HEK293 (cell line): ENCODE results near the gene ZFHX3.

Experiments used
- CTCF ChIA-PET: fragments of 350-600 bp; formaldehyde crosslinking; extraction: SDS; loops from one replicate; lab custom pipeline; 2021; ENCODE audit warnings: antibody characterized with exemption; lab: Yijun Ruan, JAX
- POLR2A ChIA-PET: fragments of 300-600 bp; formaldehyde crosslinking; extraction: SDS; loops from one replicate; lab custom pipeline; 2020; ENCODE audit warnings: antibody characterized with exemption, inconsistent platforms; lab: Yijun Ruan, JAX
- H3K27ac ChIP-seq: fragments of 200-500 bp; sonication (Bioruptor generic); 2 replicates; pipeline ENCODE4 v1.5.1; 2014; ENCODE audit warnings: low read depth, low read length, control low read depth, inconsistent platforms; ENCODE audit errors: extremely low read depth
- H3K36me3 ChIP-seq, 2 experiments: fragments of 200-500 bp in 1 of 2; sonication (Bioruptor generic) in 1 of 2; 1 replicate in 1 of 2; 2 replicates in 1 of 2; pipeline ENCODE4 v1.5.1; 2014 to 2017; ENCODE audit warnings: inconsistent platforms in 2 of 2, low read length in 2 of 2; ENCODE audit not compliant: control insufficient read depth in 2 of 2, insufficient read depth in 1 of 2
- H3K4me1 ChIP-seq: fragments of 200-500 bp; sonication (Bioruptor generic); 2 replicates; pipeline ENCODE4 v1.5.1; 2014; ENCODE audit warnings: mild to moderate bottlenecking, low read length, inconsistent platforms; ENCODE audit not compliant: control insufficient read depth, insufficient read depth
- H3K4me3 ChIP-seq: 2 replicates; pipeline ENCODE4 v1.5.1; 2011; ENCODE audit warnings: low read depth, mild to moderate bottlenecking, control low read depth, low read length, moderate library complexity
- H3K9me3 ChIP-seq: fragments of 200-500 bp; sonication (Bioruptor generic); 2 replicates; pipeline ENCODE4 v1.5.1; 2014; ENCODE audit warnings: low read depth, low read length, inconsistent platforms; ENCODE audit not compliant: control insufficient read depth, insufficient read depth
- EGR2 ChIP-seq: fragments of 450-650 bp; formaldehyde crosslinking; IDR thresholded peaks from 2 replicates; pipeline ENCODE4 v1.5.1; 2016; ENCODE audit warnings: low read depth, missing biosample characterization, missing genetic modification characterization
- KLF1 ChIP-seq: fragments of 450-650 bp; formaldehyde crosslinking; IDR thresholded peaks from 2 replicates; pipeline ENCODE4 v1.5.1; 2016; ENCODE audit warnings: missing biosample characterization, missing genetic modification characterization
- SALL2 ChIP-seq: fragments of 450-650 bp; formaldehyde crosslinking; IDR thresholded peaks from 2 replicates; pipeline ENCODE4 v1.5.0; 2017; ENCODE audit warnings: missing biosample characterization, mild to moderate bottlenecking, missing genetic modification characterization, borderline replicate concordance
- SP3 ChIP-seq: fragments of 450-650 bp; formaldehyde crosslinking; IDR thresholded peaks from 2 replicates; pipeline ENCODE4 v1.5.1; 2016; ENCODE audit warnings: missing biosample characterization, missing genetic modification characterization
- ZEB2 ChIP-seq: fragments of 450-650 bp; formaldehyde crosslinking; IDR thresholded peaks from 2 replicates; pipeline ENCODE4 v1.5.1; 2016; ENCODE audit warnings: missing biosample characterization, missing genetic modification characterization
- ZNF114 ChIP-seq: fragments of 450-650 bp; formaldehyde crosslinking; IDR thresholded peaks from 2 replicates; pipeline ENCODE4 v1.5.0; 2017; ENCODE audit warnings: missing biosample characterization, missing genetic modification characterization
- ZNF146 ChIP-seq: fragments of 450-650 bp; formaldehyde crosslinking; IDR thresholded peaks from 2 replicates; pipeline ENCODE4 v1.5.1; 2016; ENCODE audit warnings: missing biosample characterization, missing genetic modification characterization
- ZNF175 ChIP-seq: fragments of 450-650 bp; formaldehyde crosslinking; IDR thresholded peaks from 2 replicates; pipeline ENCODE4 v1.5.1; 2016; ENCODE audit warnings: missing biosample characterization, missing genetic modification characterization
- ZNF394 ChIP-seq: fragments of 450-650 bp; formaldehyde crosslinking; IDR thresholded peaks from 2 replicates; pipeline ENCODE4 v1.5.1; 2016; ENCODE audit warnings: missing biosample characterization, missing genetic modification characterization, mild to moderate bottlenecking, moderate library complexity, borderline replicate concordance
- ZNF48 ChIP-seq: fragments of 450-650 bp; formaldehyde crosslinking; IDR thresholded peaks from 2 replicates; pipeline ENCODE4 v1.5.1; 2016; ENCODE audit warnings: missing biosample characterization, missing genetic modification characterization
- ZNF561 ChIP-seq: fragments of 450-650 bp; IDR thresholded peaks from 2 replicates; pipeline ENCODE4 v1.5.1; 2018; ENCODE audit warnings: missing biosample characterization, missing genetic modification characterization, borderline replicate concordance
- ZNF571 ChIP-seq: fragments of 450-650 bp; formaldehyde crosslinking; IDR thresholded peaks from 2 replicates; pipeline ENCODE4 v1.5.0; 2017; ENCODE audit warnings: missing biosample characterization, missing genetic modification characterization
- ZNF623 ChIP-seq: fragments of 450-650 bp; formaldehyde crosslinking; IDR thresholded peaks from 2 replicates; pipeline ENCODE4 v1.5.1; 2016; ENCODE audit warnings: missing biosample characterization, missing genetic modification characterization
- ZNF654 ChIP-seq: fragments of 450-650 bp; formaldehyde crosslinking; IDR thresholded peaks from 2 replicates; pipeline ENCODE4 v1.5.1; 2016; ENCODE audit warnings: low read depth, missing biosample characterization, missing genetic modification characterization
- ZNF658 ChIP-seq: fragments of 450-650 bp; formaldehyde crosslinking; IDR thresholded peaks from 2 replicates; pipeline ENCODE4; 2016; ENCODE audit warnings: missing biosample characterization, missing genetic modification characterization
- ZNF792 ChIP-seq: fragments of 450-650 bp; formaldehyde crosslinking; IDR thresholded peaks from 2 replicates; pipeline ENCODE4 v1.5.1; 2016; ENCODE audit warnings: missing biosample characterization, missing genetic modification characterization
- ZNF830 ChIP-seq: fragments of 450-650 bp; IDR thresholded peaks from 2 replicates; pipeline ENCODE4 v1.5.0; 2018; ENCODE audit warnings: missing biosample characterization, missing genetic modification characterization, low read depth, mild to moderate bottlenecking, moderate library complexity
- TF ChIP-seq, protein P1 (sequence below): fragments of 450-650 bp; formaldehyde crosslinking; IDR thresholded peaks from 2 replicates; pipeline ENCODE4 v1.5.1; 2016; ENCODE audit warnings: missing biosample characterization, missing genetic modification characterization
- TF ChIP-seq, protein P2 (sequence below): fragments of 450-650 bp; formaldehyde crosslinking; IDR thresholded peaks from 2 replicates; pipeline ENCODE4 v1.5.1; 2016; ENCODE audit warnings: missing biosample characterization, missing genetic modification characterization
- TF ChIP-seq, protein P3 (sequence below): fragments of 450-650 bp; formaldehyde crosslinking; IDR thresholded peaks from 2 replicates; pipeline ENCODE4 v1.5.1; 2016; ENCODE audit warnings: missing biosample characterization, missing genetic modification characterization

ZFHX3 gene

DNA sequence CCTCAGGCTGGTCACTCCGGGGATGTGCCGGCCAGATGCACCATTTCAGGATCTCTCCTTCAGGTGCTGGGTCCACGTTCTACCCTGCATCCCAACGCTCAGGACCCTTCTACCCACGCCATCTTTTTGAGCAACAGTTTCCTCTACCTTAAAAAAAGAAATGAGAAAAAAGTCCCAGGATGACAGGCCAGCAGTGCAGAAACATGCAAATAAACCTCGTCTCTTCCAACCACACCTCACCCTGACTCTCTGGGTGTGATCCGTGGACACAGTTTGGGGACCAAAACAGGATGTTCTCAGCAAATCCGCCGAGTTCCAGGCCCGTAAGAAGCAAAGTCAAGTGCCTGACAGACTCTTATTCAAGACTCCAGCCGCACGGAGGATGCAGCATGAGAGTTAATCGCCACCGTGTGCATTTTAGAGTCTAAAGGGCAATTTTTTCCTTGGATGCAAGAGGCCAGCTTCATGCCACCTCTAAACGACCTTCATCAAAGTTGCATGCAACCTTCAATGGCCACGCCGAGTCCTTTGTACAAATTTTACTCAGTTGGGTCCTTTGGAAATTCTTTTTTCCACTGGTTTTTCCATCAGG, 99.6 kb downstream of the ZFHX3 start:
- H3K4me3 ChIP-seq = no peak overlapping the region
- peaks cover 6 to 32% of the 10 kb centered on the region in 2 experiments; a peak in 2 of 3 replicates for H3K36me3 ChIP-seq
- no peak overlapping the region for H3K27ac ChIP-seq
- peaks cover 6% of the 10 kb centered on the region for H3K4me1 ChIP-seq
- H3K9me3 ChIP-seq = no peaks in the 10 kb centered on the region
- POLR2A ChIA-PET = no interaction called here
- TF ChIP-seq ZNF175 (tag by site-specific recombination) (no peak), KLF1 (no peak), ZNF146 (no peak), SALL2 (tag by site-specific recombination) (no peak), ZNF114 (no peak)
- TF ChIP-seq, protein P1, sequence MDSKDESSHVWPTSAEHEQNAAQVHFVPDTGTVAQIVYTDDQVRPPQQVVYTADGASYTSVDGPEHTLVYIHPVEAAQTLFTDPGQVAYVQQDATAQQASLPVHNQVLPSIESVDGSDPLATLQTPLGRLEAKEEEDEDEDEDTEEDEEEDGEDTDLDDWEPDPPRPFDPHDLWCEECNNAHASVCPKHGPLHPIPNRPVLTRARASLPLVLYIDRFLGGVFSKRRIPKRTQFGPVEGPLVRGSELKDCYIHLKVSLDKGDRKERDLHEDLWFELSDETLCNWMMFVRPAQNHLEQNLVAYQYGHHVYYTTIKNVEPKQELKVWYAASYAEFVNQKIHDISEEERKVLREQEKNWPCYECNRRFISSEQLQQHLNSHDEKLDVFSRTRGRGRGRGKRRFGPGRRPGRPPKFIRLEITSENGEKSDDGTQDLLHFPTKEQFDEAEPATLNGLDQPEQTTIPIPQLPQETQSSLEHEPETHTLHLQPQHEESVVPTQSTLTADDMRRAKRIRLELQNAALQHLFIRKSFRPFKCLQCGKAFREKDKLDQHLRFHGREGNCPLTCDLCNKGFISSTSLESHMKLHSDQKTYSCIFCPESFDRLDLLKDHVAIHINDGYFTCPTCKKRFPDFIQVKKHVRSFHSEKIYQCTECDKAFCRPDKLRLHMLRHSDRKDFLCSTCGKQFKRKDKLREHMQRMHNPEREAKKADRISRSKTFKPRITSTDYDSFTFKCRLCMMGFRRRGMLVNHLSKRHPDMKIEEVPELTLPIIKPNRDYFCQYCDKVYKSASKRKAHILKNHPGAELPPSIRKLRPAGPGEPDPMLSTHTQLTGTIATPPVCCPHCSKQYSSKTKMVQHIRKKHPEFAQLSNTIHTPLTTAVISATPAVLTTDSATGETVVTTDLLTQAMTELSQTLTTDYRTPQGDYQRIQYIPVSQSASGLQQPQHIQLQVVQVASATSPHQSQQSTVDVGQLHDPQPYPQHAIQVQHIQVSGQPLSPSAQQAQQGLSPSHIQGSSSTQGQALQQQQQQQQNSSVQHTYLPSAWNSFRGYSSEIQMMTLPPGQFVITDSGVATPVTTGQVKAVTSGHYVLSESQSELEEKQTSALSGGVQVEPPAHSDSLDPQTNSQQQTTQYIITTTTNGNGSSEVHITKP (tag by site-specific recombination) = no peak
- TF ChIP-seq, protein P2, sequence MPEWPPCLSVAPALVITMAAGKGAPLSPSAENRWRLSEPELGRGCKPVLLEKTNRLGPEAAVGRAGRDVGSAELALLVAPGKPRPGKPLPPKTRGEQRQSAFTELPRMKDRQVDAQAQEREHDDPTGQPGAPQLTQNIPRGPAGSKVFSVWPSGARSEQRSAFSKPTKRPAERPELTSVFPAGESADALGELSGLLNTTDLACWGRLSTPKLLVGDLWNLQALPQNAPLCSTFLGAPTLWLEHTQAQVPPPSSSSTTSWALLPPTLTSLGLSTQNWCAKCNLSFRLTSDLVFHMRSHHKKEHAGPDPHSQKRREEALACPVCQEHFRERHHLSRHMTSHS (tag by site-specific recombination) = no peak
- TF ChIP-seq, all 188 proteins: peak for 0
- CTCF ChIA-PET = interaction anchor here (0.5 kb wide), 1 partner anchor 20 kb away, joined by 3 read pairs; no protein-coding TSS in a partner anchor

DNA sequence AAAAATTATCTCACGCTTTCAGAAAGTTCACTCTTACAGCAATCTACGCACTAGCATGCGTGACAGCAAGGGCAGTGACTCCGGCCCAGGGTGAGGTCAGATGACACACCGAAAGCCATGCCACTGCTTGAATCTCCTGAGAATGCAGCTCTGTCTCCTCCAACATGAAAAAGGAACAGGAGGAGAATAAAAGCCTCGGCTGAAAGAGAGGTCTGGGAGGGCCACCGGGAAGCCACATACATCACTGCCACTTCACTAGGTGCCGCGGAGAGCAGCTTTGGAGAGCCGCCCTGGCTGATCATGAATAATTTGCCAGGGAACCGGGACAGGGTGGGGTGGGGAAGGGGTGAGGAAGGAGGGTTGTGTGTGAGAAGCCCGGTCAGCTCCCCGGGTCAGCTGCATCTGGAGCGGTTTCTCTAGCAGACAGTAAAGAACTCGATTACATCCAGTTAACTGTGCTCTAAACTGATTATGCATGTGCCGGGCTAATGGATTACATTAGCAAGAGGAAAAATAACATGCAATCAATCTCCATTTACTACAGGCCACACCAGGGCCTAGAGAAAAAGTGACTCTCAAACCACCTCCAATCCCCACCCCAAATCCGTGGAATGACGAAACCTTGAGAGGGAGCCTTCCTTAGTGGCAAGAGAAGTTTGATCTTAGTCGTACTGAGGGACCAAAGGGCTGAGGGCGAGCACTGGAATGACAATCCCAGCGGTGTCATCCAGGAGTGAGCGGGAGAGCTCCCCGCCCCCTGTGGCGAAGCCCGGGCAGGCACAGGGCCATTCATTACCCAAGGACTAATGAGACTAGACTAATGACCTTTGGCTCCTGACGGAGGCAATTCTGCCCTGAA, 100.3 kb downstream of the ZFHX3 start:
- POLR2A ChIA-PET = no interaction called here

DNA sequence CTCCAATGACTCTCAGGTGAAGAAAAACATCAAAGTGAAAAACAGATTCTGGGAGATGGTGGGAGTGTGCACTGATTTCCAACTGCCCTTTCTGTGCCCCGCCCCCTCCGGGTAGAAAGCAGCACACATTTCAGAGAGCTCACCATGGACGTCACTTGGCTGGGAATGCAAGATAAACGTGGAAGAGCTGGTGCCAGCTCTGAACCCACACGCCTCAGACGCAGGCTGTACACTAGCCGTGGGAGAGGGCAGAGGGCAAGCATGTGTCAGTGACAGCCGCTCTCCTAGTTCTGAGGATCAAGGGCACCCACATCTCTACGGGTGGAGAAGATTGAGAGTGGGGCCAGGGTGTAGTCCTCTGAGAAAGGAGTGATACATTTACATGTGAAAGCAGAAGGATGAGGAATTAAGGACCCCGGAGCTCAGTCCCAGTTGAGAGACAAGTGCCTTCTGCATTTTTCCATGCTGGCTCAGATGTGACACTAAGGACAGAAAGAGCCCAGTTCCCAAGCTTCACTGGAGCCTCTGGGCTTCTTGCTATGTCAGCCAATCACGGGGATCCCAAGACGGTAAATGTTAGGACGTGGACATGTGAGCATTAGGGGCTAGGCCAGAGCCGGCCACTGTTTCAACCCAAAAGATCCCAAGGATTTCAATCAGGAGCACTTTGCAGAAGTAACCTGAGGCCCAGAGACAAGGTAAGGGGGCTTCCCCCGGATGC, 101.3 kb downstream of the ZFHX3 start:
- H3K27ac ChIP-seq = no peak overlapping the region
- H3K4me3 ChIP-seq = no peak overlapping the region
- CTCF ChIA-PET = no interaction called here
- no peaks in the 10 kb centered on the region for H3K4me1 ChIP-seq
- H3K36me3 ChIP-seq = peaks cover 6 to 32% of the 10 kb centered on the region in 2 experiments; a peak in 2 of 3 replicates
- no peaks in the 10 kb centered on the region for H3K9me3 ChIP-seq
- POLR2A ChIA-PET = no interaction called here
- TF ChIP-seq ZNF48 (tag by site-specific recombination) (no peak), ZNF658 (tag by site-specific recombination) (no peak), ZNF571 (no peak), ZNF561 (tag by site-specific recombination) (no peak), ZNF830 (tag by site-specific recombination) (no peak), ZNF654 (no peak), SP3 (tag by site-specific recombination) (no peak), ZNF792 (tag by site-specific recombination) (no peak), ZNF623 (tag by site-specific recombination) (no peak), ZNF394 (tag by site-specific recombination) (no peak)
- TF ChIP-seq, protein P3, sequence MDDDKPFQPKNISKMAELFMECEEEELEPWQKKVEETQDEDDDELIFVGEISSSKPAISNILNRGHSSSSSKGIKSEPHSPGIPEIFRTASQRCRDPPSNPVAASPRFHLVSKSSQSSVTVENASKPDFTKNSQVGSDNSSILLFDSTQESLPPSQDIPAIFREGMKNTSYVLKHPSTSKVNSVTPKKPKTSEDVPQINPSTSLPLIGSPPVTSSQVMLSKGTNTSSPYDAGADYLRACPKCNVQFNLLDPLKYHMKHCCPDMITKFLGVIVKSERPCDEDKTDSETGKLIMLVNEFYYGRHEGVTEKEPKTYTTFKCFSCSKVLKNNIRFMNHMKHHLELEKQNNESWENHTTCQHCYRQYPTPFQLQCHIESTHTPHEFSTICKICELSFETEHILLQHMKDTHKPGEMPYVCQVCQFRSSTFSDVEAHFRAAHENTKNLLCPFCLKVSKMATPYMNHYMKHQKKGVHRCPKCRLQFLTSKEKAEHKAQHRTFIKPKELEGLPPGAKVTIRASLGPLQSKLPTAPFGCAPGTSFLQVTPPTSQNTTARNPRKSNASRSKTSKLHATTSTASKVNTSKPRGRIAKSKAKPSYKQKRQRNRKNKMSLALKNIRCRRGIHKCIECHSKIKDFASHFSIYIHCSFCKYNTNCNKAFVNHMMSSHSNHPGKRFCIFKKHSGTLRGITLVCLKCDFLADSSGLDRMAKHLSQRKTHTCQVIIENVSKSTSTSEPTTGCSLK (tag by site-specific recombination) = no peak

More for the DNA sequence above, 100.3 kb downstream of the ZFHX3 start:
- no peak for TF ChIP-seq EGR2 (tag by site-specific recombination)
- TF ChIP-seq ZEB2 (tag by site-specific recombination) = no peak
- no peak overlapping the region for H3K27ac ChIP-seq
- H3K9me3 ChIP-seq = no peaks in the 10 kb centered on the region
- H3K4me1 ChIP-seq = no peaks in the 10 kb centered on the region
- no peak overlapping the region for H3K4me3 ChIP-seq
- peaks cover 6 to 32% of the 10 kb centered on the region in 2 experiments; a peak in 2 of 3 replicates for H3K36me3 ChIP-seq
- CTCF ChIA-PET = interaction anchor here (0.5 kb wide), 1 partner anchor 19 kb away, joined by 3 read pairs; no protein-coding TSS in a partner anchor
